Endodermal cell (in vitro differentiated cells): ENCODE measurements around the gene ANKS1B. TPM values are rescaled to one million over a fixed set of nuclear protein-coding genes. Genes with fewer than 3 reads are reported as not detected.

Source experiments
- DNase-seq: peaks from one replicate; pipeline ENCODE4 v3.0.0-alpha.2; 2017
- H3K27ac ChIP-seq: 2 replicates; pipeline ENCODE4 v1.5.1; 2013; ENCODE audit warnings: mild to moderate bottlenecking, low read depth, low read length, moderate library complexity
- H3K27me3 ChIP-seq: 2 replicates; pipeline ENCODE4 v1.6.1; 2013; ENCODE audit warnings: mild to moderate bottlenecking, low read length, moderate library complexity; ENCODE audit not compliant: insufficient read depth, control insufficient read depth, poor library complexity, severe bottlenecking
- H3K36me3 ChIP-seq: 2 replicates; pipeline ENCODE4 v1.7.0; 2013; ENCODE audit warnings: mild to moderate bottlenecking, low read length, moderate library complexity; ENCODE audit not compliant: control insufficient read depth, insufficient read depth
- H3K4me1 ChIP-seq: one replicate; pipeline ENCODE4 v1.7.0; 2013; ENCODE audit warnings: low read length; ENCODE audit not compliant: control insufficient read depth, insufficient read depth
- H3K4me3 ChIP-seq: 2 replicates; pipeline ENCODE4 v1.5.1; 2013; ENCODE audit warnings: mild to moderate bottlenecking, low read length, moderate library complexity
- H3K9ac ChIP-seq: 2 replicates; pipeline ENCODE4 v1.6.1; 2013; ENCODE audit warnings: mild to moderate bottlenecking, low read length, moderate library complexity; ENCODE audit not compliant: poor library complexity, severe bottlenecking; ENCODE audit errors: extremely low read depth
- H3K9me3 ChIP-seq: 2 replicates; pipeline ENCODE4 v1.6.1; 2013; ENCODE audit warnings: mild to moderate bottlenecking, low read length, moderate library complexity; ENCODE audit not compliant: control insufficient read depth
- H3K27ac Mint-ChIP-seq: 2 replicates; pipeline ENCODE4 v1.8.0; 2020; ENCODE audit warnings: mixed read lengths
- H3K27me3 Mint-ChIP-seq: 2 replicates; pipeline ENCODE4 v1.8.0; 2021; ENCODE audit warnings: mild to moderate bottlenecking, mixed read lengths; ENCODE audit not compliant: insufficient read depth
- H3K36me3 Mint-ChIP-seq: 2 replicates; pipeline ENCODE4 v1.8.0; 2020; ENCODE audit warnings: low read depth, mixed read lengths
- H3K4me1 Mint-ChIP-seq: 2 replicates; pipeline ENCODE4 v1.8.0; 2020; ENCODE audit warnings: mixed read lengths
- H3K4me3 Mint-ChIP-seq: 2 replicates; pipeline ENCODE4 v1.8.0; 2020; ENCODE audit warnings: mild to moderate bottlenecking, moderate library complexity, mixed read lengths
- H3K9me3 Mint-ChIP-seq: 2 replicates; pipeline ENCODE4 v1.8.0; 2020; ENCODE audit warnings: mild to moderate bottlenecking, mixed read lengths
- WGBS, 2 experiments: methylation state at CpG; one replicate each; pipeline versions ENCODE4 v1.1.5 to v1.1.7; 2013; ENCODE audit warnings: missing lambda C conversion rate in 2 of 2, mixed read lengths in 1 of 2; ENCODE audit not compliant: insufficient coverage in 1 of 2, insufficient read length in 1 of 2; 5-methylcytosine and 5-hydroxymethylcytosine counted together
- total RNA-seq, 2 donors: library from RNA; stranded (reverse); fragmentation: NEBNext Ultra II Directional in 1 of 2; extraction: Animal tissue kit (Norgen Biotek cat#: 25700) in 1 of 2; gene quantifications; 2 replicates in 1 of 2; 3 replicates in 1 of 2; pipeline ENCODE4 v1.2.1, GENCODE V29; 2021
- TF ChIP-seq, protein P1 (sequence below): fragments of 200-600 bp; sonication (generic); conservative IDR thresholded peaks from 2 replicates; pipeline ENCODE4 v1.5.0; 2021; ENCODE audit warnings: antibody characterized with exemption, mild to moderate bottlenecking

Gene ANKS1B
- total RNA-seq, 2 donors from 2014 or later: 28.5 to 65.8 TPM

DNA sequence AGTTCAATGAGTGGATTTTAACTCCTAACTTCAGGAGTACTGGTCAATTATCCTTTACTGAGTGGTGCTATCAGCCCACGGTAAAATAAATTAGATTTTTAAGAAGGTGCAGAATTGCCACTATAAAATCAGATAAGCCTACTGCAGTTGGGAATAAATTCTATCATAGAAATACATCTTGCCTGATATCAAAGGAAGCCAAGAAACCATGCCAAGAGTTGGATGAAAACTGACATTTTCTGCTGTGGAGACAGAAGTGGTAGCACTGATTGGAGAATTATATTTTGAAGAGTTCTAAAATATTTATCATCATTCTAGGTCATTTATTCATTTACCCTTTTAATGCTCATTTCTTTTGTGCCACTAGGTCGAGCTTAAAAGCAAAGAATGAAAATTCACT, 874.5 kb downstream of the ANKS1B start:
- no peaks in the 10 kb centered on the region for H3K9me3 ChIP-seq
- Mint-ChIP-seq H3K36me3 (no peaks in the 10 kb centered on the region), H3K27me3 (peaks cover 7% of the 10 kb centered on the region), H3K4me3 (no peak overlapping the region), H3K4me1 (peaks cover 6% of the 10 kb centered on the region), H3K9me3 (no peaks in the 10 kb centered on the region), H3K27ac (no peak overlapping the region)
- H3K4me3 ChIP-seq: no peak overlapping the region
- TF ChIP-seq, protein P1, sequence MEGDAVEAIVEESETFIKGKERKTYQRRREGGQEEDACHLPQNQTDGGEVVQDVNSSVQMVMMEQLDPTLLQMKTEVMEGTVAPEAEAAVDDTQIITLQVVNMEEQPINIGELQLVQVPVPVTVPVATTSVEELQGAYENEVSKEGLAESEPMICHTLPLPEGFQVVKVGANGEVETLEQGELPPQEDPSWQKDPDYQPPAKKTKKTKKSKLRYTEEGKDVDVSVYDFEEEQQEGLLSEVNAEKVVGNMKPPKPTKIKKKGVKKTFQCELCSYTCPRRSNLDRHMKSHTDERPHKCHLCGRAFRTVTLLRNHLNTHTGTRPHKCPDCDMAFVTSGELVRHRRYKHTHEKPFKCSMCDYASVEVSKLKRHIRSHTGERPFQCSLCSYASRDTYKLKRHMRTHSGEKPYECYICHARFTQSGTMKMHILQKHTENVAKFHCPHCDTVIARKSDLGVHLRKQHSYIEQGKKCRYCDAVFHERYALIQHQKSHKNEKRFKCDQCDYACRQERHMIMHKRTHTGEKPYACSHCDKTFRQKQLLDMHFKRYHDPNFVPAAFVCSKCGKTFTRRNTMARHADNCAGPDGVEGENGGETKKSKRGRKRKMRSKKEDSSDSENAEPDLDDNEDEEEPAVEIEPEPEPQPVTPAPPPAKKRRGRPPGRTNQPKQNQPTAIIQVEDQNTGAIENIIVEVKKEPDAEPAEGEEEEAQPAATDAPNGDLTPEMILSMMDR: no peak
- peaks cover 43% of the 10 kb centered on the region for H3K27me3 ChIP-seq
- WGBS, 2 experiments: 67 to 89% methylated on average over 1 to 2 of the region's 2 CpGs
- no peaks in the 10 kb centered on the region for H3K36me3 ChIP-seq
- H3K4me1 ChIP-seq: peaks cover 7% of the 10 kb centered on the region
- H3K9ac ChIP-seq: no peak overlapping the region
- no peak for DNase-seq
- no peak overlapping the region for H3K27ac ChIP-seq

DNA sequence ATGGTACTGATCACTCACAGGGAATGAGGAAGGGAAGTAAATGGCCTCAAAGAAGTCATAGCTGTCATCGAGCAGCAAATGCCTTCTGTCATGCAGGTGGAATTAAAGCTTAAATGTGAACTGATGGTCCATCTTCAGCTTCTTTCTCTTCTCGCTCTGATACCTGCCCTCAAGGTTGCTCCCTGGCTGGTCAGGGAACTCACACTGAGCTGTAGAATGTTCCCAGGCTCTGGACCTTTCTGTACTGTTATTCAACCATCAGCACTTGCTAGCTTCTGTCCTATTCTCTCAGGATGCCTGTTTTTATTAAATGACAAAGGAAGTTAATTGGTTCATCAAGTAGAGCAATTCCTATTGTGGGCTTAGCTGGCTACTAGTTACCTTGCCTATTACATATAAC, 875.8 kb downstream of the ANKS1B start:
- H3K27me3 ChIP-seq: peaks cover 56% of the 10 kb centered on the region
- Mint-ChIP-seq H3K27ac (no peak overlapping the region), H3K4me1 (peaks cover 6% of the 10 kb centered on the region), H3K9me3 (no peaks in the 10 kb centered on the region), H3K36me3 (no peaks in the 10 kb centered on the region), H3K4me3 (no peak overlapping the region), H3K27me3 (peaks cover 7% of the 10 kb centered on the region)
- H3K9ac ChIP-seq: no peak overlapping the region
- H3K27ac ChIP-seq: no peak overlapping the region
- H3K4me1 ChIP-seq: peaks cover 7% of the 10 kb centered on the region
- 94 to 97% methylated on average over 2 of the region's 2 CpGs for WGBS, 2 experiments
- TF ChIP-seq, protein P1: no peak
- DNase-seq: no peak
- H3K4me3 ChIP-seq: no peak overlapping the region
- no peaks in the 10 kb centered on the region for H3K9me3 ChIP-seq
- no peaks in the 10 kb centered on the region for H3K36me3 ChIP-seq

DNA sequence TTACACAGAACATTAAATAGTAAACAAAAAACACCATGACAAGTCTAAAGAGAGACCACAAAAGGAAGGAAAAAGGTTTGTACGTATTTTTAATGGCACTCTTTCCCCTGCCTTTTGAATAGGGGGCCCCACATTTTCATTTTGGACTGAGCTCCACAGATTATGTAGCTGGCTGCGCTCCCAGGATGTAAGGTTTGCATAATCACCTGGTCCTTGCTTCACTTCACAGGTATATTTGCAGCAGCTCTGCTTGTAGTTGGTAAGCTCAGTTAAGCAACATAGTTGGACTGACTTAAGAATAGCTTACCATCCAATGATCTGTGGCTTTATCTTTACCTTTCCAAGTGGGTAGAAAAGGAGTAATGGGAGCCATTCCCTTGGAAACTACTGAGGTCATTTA, 885.0 kb downstream of the ANKS1B start:
- H3K4me1 Mint-ChIP-seq: no peaks in the 10 kb centered on the region
- H3K9ac ChIP-seq: no peak overlapping the region
- no peaks in the 10 kb centered on the region for H3K9me3 ChIP-seq
- H3K36me3 ChIP-seq: no peaks in the 10 kb centered on the region
- H3K27ac Mint-ChIP-seq: no peak overlapping the region
- TF ChIP-seq, protein P1: no peak
- DNase-seq: no peak
- H3K4me3 Mint-ChIP-seq: no peak overlapping the region
- no peaks in the 10 kb centered on the region for H3K36me3 Mint-ChIP-seq
- H3K9me3 Mint-ChIP-seq: no peaks in the 10 kb centered on the region
- 98 to 100% methylated on average over 1 to 2 of the region's 2 CpGs for WGBS, 2 experiments
- no peaks in the 10 kb centered on the region for H3K4me1 ChIP-seq
- peaks cover 48% of the 10 kb centered on the region for H3K27me3 ChIP-seq
- H3K27ac ChIP-seq: no peak overlapping the region
- H3K27me3 Mint-ChIP-seq: peaks cover 8% of the 10 kb centered on the region
- H3K4me3 ChIP-seq: no peak overlapping the region
